GM12878 (cell line): ENCODE data around the gene OVOL3. TPM values are rescaled to one million over a fixed set of nuclear protein-coding genes. Genes with fewer than 3 reads are reported as not detected.
A peak's percentile ranks its signal among the peaks of the same experiment; 100 is the strongest.

Experiments used
- CHD2 ChIP-seq: IDR thresholded peaks from 2 replicates; pipeline ENCODE4 v1.6.1; 2011; ENCODE audit warnings: low read depth, low read length, improper control_type of control experiment, borderline replicate concordance
- EGR1 ChIP-seq, 2 experiments: IDR thresholded peaks; 1 replicate in 1 of 2; 2 replicates in 1 of 2; pipeline ENCODE4 v1.6.1; 2011 to 2012; ENCODE audit warnings: low read depth in 2 of 2, low read length in 2 of 2, borderline replicate concordance in 1 of 2, mild to moderate bottlenecking in 1 of 2, moderate library complexity in 1 of 2
- EZH2 ChIP-seq: IDR thresholded peaks from 2 replicates; pipeline ENCODE4 v1.6.1; 2012; ENCODE audit warnings: low read depth, mild to moderate bottlenecking, control low read depth, inconsistent platforms, low read length, borderline replicate concordance; ENCODE audit not compliant: control insufficient read depth
- MEF2A ChIP-seq: IDR thresholded peaks from 2 replicates; pipeline ENCODE4 v1.6.1; 2011; ENCODE audit warnings: low read depth, mild to moderate bottlenecking, low read length, moderate library complexity; ENCODE audit not compliant: insufficient read depth
- MTA2 ChIP-seq: fragments of 450-650 bp; IDR thresholded peaks from 2 replicates; pipeline ENCODE4 v1.6.1; 2016; ENCODE audit warnings: low read depth, mild to moderate bottlenecking, moderate library complexity
- MYB ChIP-seq: fragments of 150-350 bp; IDR thresholded peaks from 2 replicates; pipeline ENCODE4 v1.6.1; 2014; ENCODE audit warnings: mild to moderate bottlenecking, low read depth, low read length, borderline replicate concordance
- NFYB ChIP-seq: IDR thresholded peaks from 2 replicates; pipeline ENCODE4 v1.6.1; 2011; ENCODE audit warnings: low read depth, mild to moderate bottlenecking, low read length, improper control_type of control experiment, moderate library complexity; ENCODE audit not compliant: insufficient read depth
- NRF1 ChIP-seq: conservative IDR thresholded peaks from 2 replicates; pipeline ENCODE4 v1.6.1; 2011; ENCODE audit warnings: mild to moderate bottlenecking, low read depth, low read length, improper control_type of control experiment
- SIN3A ChIP-seq: IDR thresholded peaks from 2 replicates; pipeline ENCODE4 v1.6.1; 2012; ENCODE audit warnings: low read depth, low read length, improper control_type of control experiment
- SMAD1 ChIP-seq: fragments of 450-650 bp; IDR thresholded peaks from 2 replicates; pipeline ENCODE4 v1.6.1; 2018; ENCODE audit warnings: mild to moderate bottlenecking, low read depth; ENCODE audit not compliant: partially characterized antibody
- SMARCA5 ChIP-seq: fragments of 450-650 bp; IDR thresholded peaks from 2 replicates; pipeline ENCODE4 v1.6.1; 2017; ENCODE audit warnings: mild to moderate bottlenecking
- ZNF207 ChIP-seq: fragments of 450-650 bp; IDR thresholded peaks from 2 replicates; pipeline ENCODE4 v1.6.1; 2014; ENCODE audit warnings: antibody characterized with exemption, mild to moderate bottlenecking, borderline replicate concordance
- ZNF384 ChIP-seq: IDR thresholded peaks from 2 replicates; pipeline ENCODE4 v1.6.1; 2012; ENCODE audit warnings: low read depth, mild to moderate bottlenecking, low read length, improper control_type of control experiment, borderline replicate concordance
- polyA plus RNA-seq, 11 experiments: library from polyadenylated mRNA; depleted of rRNA in 4 of 11; unstranded in 6 of 11; stranded (reverse) in 5 of 11; fragments of >200 nt; fragmentation: Nextera tagmentation in 4 of 11; fragmentation: Illumina TruSeq in 1 of 11; extraction: Ambion mirVana in 4 of 11; extraction: Trizol in 1 of 11; gene quantifications; 1 replicate in 1 of 11; 2 replicates in 10 of 11; pipeline versions ENCODE4 v1.2.1 to v1.2.3, GENCODE V29; 2011 to 2016; ENCODE audit warnings: inconsistent platforms in 2 of 11, missing spikeins in 2 of 11, low read depth in 1 of 11
- total RNA-seq, 4 experiments: library from RNA; depleted of rRNA in 3 of 4; stranded (reverse); fragments of >200 nt in 3 of 4; fragmentation: Illumina TruSeq in 1 of 4; extraction: Trizol in 1 of 4; gene quantifications; 2 replicates each; pipeline versions ENCODE4 v1.2.1 to v1.2.3, GENCODE V29; 2013 to 2021
- TF ChIP-seq, protein P1 (sequence below): IDR thresholded peaks from 2 replicates; pipeline ENCODE4 v1.6.1; 2012; ENCODE audit warnings: low read depth, low read length, improper control_type of control experiment
- TF ChIP-seq, protein P2 (sequence below): fragments of 450-650 bp; IDR thresholded peaks from 2 replicates; pipeline ENCODE4 v1.6.1; 2016; ENCODE audit warnings: mild to moderate bottlenecking, moderate library complexity, borderline replicate concordance
- TF ChIP-seq, protein P3 (sequence below): fragments of 450-650 bp; formaldehyde crosslinking; IDR thresholded peaks from 2 replicates; pipeline ENCODE4 v1.4.0; 2022; ENCODE audit warnings: mild to moderate bottlenecking, moderate library complexity
- TF ChIP-seq, protein P4 (sequence below): fragments of 450-650 bp; IDR thresholded peaks from 2 replicates; pipeline ENCODE4 v1.6.1; 2017; ENCODE audit warnings: antibody characterized with exemption, mild to moderate bottlenecking, moderate library complexity

The OVOL3 gene
- total and polyA plus RNA-seq, 10 of the 15 experiments (the other 5 are each of a cell fraction or from before 2014, with no cell fraction given), result 0.43 TPM; not detected in 9

DNA sequence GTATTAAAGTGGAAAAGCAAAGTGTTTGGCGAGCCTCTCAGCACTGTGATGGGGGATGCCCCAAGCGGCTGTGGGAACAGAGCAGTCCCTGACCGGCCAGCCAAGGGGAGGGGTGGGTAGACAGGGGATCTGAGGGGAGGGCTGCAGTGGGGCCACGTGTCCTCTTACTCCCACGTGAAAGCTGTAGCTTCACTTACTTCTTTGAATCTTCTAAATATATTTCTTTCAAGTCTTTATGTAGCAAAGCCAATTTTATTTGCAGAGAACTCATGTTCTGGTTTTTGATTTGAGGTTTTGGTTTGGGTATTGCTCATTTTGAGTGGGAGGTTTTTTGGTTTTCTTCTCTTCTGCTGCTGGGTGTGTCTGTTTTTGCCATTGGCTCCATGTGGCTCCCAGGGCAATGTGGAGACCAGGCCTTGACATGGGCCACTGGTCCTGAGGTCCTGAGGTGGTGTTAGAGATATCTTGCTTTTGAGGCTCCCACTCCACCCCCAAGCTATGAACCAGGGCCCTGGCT lies 17.7 kb upstream of the OVOL3 start (continued):
- TF ChIP-seq, protein P1, sequence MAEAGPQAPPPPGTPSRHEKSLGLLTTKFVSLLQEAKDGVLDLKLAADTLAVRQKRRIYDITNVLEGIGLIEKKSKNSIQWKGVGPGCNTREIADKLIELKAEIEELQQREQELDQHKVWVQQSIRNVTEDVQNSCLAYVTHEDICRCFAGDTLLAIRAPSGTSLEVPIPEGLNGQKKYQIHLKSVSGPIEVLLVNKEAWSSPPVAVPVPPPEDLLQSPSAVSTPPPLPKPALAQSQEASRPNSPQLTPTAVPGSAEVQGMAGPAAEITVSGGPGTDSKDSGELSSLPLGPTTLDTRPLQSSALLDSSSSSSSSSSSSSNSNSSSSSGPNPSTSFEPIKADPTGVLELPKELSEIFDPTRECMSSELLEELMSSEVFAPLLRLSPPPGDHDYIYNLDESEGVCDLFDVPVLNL, result no peak
- TF ChIP-seq SMAD1 (no peak), EZH2 (no peak), ZNF384 (no peak), MTA2 (no peak), NRF1 (no peak), NFYB (no peak), MEF2A (0 out of 2 replicates have a peak, but pooled peaks have one; percentile 15), ZNF207 (no peak), CHD2 (no peak), SIN3A (no peak), MYB (no peak), SMARCA5 (no peak), EGR1 (IDR thresholded peaks at IDR 0.05; ENCODE audit: borderline replicate concordance in 1 of 2, low read depth in 2 of 2, low read length in 2 of 2) (peak in 1 of 2 experiments; percentile 8; a peak in 1 of 3 replicates)
- TF ChIP-seq, protein P2, sequence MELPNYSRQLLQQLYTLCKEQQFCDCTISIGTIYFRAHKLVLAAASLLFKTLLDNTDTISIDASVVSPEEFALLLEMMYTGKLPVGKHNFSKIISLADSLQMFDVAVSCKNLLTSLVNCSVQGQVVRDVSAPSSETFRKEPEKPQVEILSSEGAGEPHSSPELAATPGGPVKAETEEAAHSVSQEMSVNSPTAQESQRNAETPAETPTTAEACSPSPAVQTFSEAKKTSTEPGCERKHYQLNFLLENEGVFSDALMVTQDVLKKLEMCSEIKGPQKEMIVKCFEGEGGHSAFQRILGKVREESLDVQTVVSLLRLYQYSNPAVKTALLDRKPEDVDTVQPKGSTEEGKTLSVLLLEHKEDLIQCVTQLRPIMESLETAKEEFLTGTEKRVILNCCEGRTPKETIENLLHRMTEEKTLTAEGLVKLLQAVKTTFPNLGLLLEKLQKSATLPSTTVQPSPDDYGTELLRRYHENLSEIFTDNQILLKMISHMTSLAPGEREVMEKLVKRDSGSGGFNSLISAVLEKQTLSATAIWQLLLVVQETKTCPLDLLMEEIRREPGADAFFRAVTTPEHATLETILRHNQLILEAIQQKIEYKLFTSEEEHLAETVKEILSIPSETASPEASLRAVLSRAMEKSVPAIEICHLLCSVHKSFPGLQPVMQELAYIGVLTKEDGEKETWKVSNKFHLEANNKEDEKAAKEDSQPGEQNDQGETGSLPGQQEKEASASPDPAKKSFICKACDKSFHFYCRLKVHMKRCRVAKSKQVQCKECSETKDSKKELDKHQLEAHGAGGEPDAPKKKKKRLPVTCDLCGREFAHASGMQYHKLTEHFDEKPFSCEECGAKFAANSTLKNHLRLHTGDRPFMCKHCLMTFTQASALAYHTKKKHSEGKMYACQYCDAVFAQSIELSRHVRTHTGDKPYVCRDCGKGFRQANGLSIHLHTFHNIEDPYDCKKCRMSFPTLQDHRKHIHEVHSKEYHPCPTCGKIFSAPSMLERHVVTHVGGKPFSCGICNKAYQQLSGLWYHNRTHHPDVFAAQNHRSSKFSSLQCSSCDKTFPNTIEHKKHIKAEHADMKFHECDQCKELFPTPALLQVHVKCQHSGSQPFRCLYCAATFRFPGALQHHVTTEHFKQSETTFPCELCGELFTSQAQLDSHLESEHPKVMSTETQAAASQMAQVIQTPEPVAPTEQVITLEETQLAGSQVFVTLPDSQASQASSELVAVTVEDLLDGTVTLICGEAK, result no peak
- TF ChIP-seq, protein P3, sequence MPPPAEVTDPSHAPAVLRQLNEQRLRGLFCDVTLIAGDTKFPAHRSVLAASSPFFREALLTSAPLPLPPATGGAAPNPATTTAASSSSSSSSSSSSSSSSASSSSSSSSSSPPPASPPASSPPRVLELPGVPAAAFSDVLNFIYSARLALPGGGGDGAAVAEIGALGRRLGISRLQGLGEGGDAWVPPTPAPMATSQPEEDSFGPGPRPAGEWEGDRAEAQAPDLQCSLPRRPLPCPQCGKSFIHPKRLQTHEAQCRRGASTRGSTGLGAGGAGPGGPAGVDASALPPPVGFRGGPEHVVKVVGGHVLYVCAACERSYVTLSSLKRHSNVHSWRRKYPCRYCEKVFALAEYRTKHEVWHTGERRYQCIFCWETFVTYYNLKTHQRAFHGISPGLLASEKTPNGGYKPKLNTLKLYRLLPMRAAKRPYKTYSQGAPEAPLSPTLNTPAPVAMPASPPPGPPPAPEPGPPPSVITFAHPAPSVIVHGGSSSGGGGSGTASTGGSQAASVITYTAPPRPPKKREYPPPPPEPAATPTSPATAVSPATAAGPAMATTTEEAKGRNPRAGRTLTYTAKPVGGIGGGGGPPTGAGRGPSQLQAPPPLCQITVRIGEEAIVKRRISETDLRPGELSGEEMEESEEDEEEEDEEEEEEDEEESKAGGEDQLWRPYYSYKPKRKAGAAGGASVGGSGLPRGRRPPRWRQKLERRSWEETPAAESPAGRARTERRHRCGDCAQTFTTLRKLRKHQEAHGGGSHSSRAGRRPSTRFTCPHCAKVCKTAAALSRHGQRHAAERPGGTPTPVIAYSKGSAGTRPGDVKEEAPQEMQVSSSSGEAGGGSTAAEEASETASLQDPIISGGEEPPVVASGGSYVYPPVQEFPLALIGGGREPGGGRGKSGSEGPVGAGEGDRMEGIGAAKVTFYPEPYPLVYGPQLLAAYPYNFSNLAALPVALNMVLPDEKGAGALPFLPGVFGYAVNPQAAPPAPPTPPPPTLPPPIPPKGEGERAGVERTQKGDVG (CRISPR knock-in tag), result no peak
- TF ChIP-seq, protein P4, sequence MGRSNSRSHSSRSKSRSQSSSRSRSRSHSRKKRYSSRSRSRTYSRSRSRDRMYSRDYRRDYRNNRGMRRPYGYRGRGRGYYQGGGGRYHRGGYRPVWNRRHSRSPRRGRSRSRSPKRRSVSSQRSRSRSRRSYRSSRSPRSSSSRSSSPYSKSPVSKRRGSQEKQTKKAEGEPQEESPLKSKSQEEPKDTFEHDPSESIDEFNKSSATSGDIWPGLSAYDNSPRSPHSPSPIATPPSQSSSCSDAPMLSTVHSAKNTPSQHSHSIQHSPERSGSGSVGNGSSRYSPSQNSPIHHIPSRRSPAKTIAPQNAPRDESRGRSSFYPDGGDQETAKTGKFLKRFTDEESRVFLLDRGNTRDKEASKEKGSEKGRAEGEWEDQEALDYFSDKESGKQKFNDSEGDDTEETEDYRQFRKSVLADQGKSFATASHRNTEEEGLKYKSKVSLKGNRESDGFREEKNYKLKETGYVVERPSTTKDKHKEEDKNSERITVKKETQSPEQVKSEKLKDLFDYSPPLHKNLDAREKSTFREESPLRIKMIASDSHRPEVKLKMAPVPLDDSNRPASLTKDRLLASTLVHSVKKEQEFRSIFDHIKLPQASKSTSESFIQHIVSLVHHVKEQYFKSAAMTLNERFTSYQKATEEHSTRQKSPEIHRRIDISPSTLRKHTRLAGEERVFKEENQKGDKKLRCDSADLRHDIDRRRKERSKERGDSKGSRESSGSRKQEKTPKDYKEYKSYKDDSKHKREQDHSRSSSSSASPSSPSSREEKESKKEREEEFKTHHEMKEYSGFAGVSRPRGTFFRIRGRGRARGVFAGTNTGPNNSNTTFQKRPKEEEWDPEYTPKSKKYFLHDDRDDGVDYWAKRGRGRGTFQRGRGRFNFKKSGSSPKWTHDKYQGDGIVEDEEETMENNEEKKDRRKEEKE, result no peak
